NCI-H2029 (cell line): ENCODE data around the gene ITPRIPL2.

Source experiments
- DNase-seq: peaks from one replicate; lab custom pipeline; 2025; lab: John Stamatoyannopoulos, UW

Gene ITPRIPL2

GRCh38 chr16:19093631-19094541 lies 19.9 kb upstream of the ITPRIPL2 start:
- DNase-seq: no peak

DNA sequence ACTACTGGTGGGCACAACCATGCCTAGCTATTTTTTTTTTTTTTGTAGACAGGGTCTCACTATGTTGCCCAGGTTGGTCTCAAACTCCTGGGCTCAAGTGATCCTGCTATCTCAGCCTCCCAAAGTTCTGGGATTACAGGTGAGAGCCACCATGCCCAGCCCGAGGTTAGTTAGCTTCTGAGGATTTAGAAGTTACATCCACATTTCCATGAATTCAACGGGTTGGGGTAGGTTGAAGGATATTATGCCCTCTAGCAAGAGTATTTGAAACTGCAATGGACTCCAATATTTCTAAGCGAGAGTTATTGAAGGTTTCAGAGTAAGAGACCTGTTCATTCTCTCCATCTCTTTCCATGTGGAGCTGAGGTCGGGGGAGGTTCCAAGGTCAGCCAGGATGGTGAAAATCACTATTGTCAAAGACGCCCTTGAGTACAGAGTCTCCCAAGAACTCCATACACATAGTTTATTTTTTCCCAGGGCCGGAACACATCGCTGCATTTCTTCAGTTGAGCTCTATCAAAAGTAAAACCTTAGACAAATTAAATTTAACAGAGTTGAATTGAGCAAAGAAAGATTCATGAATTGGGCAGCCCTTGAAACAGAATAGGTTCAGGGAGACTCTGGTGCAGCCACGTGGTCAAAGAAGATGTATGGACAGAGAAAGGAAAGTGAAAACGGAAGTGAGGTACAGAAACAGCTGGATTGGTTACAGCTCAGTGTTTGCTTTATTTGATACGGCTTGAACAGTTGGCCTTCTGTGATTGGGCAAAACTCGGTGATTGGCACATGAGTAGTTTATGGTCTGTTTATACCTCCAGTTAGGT lies 19.0 kb upstream of the ITPRIPL2 start:
- peak; percentile 23 for DNase-seq

GRCh38 chr16:19095654-19096053 lies 18.1 kb upstream of the ITPRIPL2 start:
- DNase-seq: no peak

- no peak for DNase-seq
Measured at GRCh38 chr16:19098173-19098572, 15.6 kb upstream of the ITPRIPL2 start.

DNA sequence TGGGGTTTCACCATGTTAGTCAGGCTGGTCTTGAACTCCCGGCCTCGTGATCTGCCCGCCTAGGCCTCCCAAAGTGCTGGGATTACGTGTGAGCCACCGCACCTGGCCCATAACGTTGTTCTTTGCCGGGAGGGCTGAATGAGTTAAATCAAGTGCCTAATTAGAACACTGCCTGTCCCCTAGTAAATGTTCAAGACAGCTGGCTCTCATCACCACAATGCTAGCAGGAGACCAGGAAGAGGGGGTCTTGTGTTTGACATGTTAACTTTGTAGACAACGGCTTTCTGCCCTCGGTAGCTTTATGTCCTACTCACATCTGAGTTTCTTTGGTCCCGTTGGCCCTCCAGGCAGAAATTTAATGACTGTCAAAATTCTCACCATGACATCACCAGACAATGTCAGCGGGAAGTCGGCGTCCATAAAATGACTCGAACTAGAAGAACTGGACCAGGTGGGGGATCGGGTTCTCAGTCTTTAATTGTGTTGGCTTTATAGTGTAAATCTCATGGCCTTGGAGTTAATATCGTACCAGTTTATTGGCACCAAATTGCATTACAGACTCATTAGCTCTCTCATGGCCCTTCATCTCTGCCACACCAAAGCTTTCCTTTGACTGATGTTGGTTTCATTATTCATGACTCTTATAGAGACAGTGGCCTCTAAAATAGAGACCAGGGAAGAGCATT lies 11.4 kb upstream of the ITPRIPL2 start:
- no peak for DNase-seq

GRCh38 chr16:19104607-19105006 lies 9.2 kb upstream of the ITPRIPL2 start:
- DNase-seq: no peak

DNA sequence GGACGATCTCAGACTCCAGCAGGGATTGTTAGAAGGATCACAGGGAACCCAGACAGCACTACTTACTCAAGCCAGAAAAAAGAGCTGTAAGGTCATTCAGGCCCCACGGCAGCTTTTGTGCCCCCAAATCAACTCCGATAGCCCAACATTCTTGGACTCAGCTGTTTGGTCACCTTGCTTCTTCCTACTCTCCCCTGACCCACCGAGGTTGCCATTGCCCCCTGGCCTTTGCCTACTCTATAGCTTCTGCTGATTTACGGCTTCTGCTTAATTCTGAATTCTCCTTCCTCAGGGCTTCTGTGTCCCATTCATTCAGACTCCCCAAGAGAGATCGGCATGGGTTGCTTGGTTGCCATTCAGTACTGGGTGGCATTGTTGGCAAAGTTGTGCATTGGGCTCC lies 8.6 kb upstream of the ITPRIPL2 start:
- no peak for DNase-seq

GRCh38 chr16:19105891-19106624 lies 7.7 kb upstream of the ITPRIPL2 start:
- no peak for DNase-seq

GRCh38 chr16:19106625-19107020 lies 7.1 kb upstream of the ITPRIPL2 start:
- no peak for DNase-seq

DNA sequence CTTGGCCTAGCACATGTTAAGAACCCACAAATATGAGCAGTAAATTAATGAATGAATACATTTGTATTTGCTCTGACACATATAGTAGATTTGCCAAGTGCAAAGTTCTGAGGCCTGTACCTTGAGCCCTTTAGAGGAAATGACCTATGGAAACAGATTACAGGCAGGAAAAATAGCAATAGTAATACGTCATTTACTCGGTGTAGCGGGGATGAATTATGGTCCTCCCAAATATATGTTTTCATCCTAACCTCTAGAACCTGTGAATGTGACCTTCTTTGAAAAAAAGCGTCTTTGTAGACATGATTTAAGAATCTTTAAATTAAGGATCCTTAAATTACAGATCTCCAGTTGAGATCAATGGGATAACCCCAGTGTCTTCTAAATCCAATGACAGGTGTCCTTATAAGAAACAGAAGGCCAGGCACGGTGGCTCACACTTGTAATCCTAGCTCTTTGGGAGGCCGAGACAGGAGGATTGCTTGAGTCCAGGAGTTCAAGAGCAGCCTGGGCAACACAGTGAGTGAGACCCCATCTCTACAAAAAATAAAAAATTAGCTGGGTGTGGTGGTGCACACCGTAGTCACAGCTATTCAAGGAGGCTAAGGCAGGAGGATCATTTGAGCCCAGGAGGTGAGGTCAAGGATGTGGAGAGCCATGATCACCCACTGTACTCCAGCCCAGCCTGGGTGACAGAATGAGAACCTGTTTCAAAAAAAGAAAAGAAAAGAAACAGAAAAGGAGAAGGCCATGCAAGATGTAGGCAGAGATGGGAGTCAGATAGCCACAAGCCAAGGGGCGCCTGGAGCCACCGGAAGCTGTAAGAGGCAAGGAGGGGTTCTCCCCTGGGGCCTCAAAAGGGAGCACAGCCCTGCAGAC lies 5.1 kb upstream of the ITPRIPL2 start:
- no peak for DNase-seq

GRCh38 chr16:19109288-19109664 lies 4.5 kb upstream of the ITPRIPL2 start:
- DNase-seq: no peak

GRCh38 chr16:19110537-19111360 lies 3.0 kb upstream of the ITPRIPL2 start:
- DNase-seq: no peak

- no peak for DNase-seq
Measured at GRCh38 chr16:19112099-19112407, 1.7 kb upstream of the ITPRIPL2 start.

- peak; percentile 62 for DNase-seq
Measured at GRCh38 chr16:19114359-19115147, 789 bp downstream of the ITPRIPL2 start.

DNA sequence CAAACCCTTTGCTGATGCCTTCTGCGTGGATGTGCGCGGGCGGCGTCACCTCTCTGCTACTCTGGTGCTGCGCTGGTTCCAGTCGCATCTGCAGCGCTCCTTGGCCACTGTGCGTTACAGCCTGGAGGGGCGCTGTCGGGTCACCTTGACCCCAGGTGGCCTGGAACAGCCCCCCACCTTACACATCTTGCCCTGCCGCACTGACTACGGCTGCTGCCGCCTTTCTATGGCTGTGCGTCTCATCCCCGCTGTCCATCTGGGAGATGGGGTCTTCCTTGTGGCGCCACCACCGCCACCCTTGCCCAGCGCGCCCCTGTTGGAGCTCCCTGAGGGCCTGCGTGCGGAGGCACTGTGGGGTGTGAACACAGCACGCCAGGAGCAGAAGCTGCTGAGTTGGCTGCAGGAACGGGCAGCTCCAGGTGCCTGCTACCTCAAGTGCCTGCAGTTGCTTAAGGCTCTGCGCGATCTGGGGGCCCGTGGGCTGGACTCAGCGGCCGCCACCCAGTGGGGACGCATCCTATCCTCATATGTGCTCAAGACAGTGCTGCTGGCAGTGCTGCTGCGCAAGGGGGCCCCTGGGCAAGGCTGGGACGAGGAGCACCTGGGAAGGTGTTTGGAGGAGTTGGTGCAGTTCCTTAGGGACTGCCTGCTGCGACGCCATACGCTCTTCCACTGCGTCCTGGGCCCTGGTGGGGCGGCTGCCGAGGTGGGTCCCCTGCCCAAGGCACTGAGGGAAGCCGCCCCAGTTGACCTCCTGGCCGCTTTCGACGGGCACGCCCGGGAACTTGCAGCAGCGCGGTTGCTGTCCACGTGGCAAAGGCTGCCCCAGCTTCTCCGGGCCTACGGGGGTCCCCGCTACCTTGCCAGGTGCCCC lies 1.6 kb downstream of the ITPRIPL2 start:
- DNase-seq: no peak

DNA sequence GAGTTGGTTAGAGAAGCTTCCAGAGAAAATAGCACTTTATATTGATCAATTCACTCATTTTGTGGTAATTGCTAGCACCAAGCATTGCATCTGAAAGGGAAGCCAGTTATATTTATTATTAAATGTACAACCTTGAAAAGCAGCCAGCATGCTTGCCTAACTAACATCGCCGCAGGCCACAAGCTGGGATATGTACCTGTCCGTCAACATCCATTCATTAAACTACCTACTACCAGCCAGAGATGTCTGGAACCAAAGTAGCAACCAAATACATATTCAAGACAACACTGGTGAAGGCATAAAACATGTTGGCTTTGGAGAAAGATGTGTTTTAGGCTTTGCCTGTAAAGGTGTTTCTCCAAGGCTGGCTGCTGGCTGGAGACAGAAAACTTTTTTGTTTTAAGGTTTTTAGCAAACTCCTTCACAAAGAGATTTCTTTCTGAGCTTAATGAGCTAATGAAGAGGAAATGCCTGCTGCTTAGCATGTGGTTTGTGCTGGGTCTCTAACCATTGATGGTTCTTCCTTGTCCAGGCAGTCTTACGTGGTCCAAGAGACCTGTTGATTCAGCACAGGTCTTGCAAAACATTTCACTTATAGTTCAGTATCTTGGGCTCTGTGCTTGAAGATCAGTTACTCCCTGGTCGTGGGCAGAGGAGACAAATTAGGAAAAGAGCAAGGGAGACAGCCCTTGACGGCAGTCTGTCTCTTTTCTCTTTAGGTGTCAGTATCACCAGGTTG lies 3.1 kb downstream of the ITPRIPL2 start:
- no peak for DNase-seq

GRCh38 chr16:19118938-19119431 lies 5.2 kb downstream of the ITPRIPL2 start:
- no peak for DNase-seq
